ENCODE results near the gene MAGI2.

GRCh38 chr7:78260826-78261225 lies 1192.6 kb downstream of the MAGI2 start:
- TF ChIP-seq, protein P1, sequence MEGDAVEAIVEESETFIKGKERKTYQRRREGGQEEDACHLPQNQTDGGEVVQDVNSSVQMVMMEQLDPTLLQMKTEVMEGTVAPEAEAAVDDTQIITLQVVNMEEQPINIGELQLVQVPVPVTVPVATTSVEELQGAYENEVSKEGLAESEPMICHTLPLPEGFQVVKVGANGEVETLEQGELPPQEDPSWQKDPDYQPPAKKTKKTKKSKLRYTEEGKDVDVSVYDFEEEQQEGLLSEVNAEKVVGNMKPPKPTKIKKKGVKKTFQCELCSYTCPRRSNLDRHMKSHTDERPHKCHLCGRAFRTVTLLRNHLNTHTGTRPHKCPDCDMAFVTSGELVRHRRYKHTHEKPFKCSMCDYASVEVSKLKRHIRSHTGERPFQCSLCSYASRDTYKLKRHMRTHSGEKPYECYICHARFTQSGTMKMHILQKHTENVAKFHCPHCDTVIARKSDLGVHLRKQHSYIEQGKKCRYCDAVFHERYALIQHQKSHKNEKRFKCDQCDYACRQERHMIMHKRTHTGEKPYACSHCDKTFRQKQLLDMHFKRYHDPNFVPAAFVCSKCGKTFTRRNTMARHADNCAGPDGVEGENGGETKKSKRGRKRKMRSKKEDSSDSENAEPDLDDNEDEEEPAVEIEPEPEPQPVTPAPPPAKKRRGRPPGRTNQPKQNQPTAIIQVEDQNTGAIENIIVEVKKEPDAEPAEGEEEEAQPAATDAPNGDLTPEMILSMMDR (conservative IDR thresholded peaks at IDR 0.05 in 1 of 2, IDR thresholded peaks at IDR 0.05 in 1 of 2; ENCODE audit: extremely low read depth in 1 of 2, insufficient read depth in 1 of 2, low read depth in 1 of 2, low read length in 2 of 2), result no peak
- TF ChIP-seq EZH2 (IDR thresholded peaks at IDR 0.05; ENCODE audit: borderline replicate concordance, low read length), result no peak
